HL-60 (cell line): ENCODE data around the gene TRABD.
A peak's percentile ranks its signal among the peaks of the same experiment; 100 is the strongest.

Source experiments
- GABPA ChIP-seq: IDR thresholded peaks from 2 replicates; pipeline ENCODE4 v1.6.1; 2012; ENCODE audit warnings: low read depth
- POLR2AphosphoS5 ChIP-seq: IDR thresholded peaks from 2 replicates; pipeline ENCODE4 v1.6.1; 2012; ENCODE audit warnings: low read depth
- TF ChIP-seq, protein P1 (sequence below): IDR thresholded peaks from one replicate; pipeline ENCODE4 v1.5.1; 2011; ENCODE audit warnings: low read length, control low read depth, inconsistent platforms; ENCODE audit not compliant: insufficient read depth
- TF ChIP-seq, protein P2 (sequence below): IDR thresholded peaks from 2 replicates; pipeline ENCODE4 v1.6.1; 2012; ENCODE audit warnings: low read depth; ENCODE audit not compliant: insufficient replicate concordance

DNA sequence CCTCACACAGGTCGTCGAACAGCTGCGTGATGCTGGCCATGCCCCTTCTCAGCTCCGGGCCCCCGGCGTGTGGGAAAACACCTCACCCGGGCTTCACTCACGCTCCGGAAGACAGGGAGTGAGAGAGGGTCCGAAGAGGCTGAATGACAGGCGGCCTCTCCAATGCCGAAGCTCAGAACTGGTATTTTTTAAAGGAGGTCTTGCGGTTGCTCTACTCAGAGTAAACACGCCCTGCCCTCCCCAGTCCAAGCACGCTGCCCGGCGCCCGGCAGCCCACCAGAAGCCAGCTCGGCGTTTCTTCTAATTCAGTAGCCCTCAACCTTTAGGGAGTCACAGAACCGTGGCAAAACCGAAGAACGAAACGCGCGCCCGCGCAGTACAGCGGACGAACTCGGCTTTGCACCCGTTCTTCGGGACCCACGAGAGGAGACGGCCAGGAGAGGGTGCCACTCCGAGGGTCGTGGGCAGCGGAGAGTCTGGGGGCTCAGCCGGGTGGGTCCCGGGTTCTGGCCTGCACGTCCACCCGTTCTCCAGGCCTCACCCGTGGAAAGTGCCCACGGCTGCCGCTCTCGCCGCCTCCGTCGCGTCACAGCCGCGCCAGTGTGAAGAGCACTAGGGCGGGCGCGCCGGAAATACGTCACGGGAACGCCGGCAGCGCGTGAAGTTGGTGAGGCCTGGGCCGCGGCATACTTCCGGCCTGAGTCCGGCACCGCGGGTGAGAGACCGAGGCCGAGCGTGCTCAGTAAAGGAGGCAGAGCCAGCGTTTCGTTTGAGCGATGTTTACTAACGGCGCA lies 58.9 kb downstream of the TRABD start, which contains the start of gene TUBGCP6:
- TF ChIP-seq, protein P1, sequence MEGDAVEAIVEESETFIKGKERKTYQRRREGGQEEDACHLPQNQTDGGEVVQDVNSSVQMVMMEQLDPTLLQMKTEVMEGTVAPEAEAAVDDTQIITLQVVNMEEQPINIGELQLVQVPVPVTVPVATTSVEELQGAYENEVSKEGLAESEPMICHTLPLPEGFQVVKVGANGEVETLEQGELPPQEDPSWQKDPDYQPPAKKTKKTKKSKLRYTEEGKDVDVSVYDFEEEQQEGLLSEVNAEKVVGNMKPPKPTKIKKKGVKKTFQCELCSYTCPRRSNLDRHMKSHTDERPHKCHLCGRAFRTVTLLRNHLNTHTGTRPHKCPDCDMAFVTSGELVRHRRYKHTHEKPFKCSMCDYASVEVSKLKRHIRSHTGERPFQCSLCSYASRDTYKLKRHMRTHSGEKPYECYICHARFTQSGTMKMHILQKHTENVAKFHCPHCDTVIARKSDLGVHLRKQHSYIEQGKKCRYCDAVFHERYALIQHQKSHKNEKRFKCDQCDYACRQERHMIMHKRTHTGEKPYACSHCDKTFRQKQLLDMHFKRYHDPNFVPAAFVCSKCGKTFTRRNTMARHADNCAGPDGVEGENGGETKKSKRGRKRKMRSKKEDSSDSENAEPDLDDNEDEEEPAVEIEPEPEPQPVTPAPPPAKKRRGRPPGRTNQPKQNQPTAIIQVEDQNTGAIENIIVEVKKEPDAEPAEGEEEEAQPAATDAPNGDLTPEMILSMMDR, result no peak
- peak; percentile 87 for TF ChIP-seq POLR2AphosphoS5
- peak; percentile 93 for TF ChIP-seq GABPA
- TF ChIP-seq, protein P2, sequence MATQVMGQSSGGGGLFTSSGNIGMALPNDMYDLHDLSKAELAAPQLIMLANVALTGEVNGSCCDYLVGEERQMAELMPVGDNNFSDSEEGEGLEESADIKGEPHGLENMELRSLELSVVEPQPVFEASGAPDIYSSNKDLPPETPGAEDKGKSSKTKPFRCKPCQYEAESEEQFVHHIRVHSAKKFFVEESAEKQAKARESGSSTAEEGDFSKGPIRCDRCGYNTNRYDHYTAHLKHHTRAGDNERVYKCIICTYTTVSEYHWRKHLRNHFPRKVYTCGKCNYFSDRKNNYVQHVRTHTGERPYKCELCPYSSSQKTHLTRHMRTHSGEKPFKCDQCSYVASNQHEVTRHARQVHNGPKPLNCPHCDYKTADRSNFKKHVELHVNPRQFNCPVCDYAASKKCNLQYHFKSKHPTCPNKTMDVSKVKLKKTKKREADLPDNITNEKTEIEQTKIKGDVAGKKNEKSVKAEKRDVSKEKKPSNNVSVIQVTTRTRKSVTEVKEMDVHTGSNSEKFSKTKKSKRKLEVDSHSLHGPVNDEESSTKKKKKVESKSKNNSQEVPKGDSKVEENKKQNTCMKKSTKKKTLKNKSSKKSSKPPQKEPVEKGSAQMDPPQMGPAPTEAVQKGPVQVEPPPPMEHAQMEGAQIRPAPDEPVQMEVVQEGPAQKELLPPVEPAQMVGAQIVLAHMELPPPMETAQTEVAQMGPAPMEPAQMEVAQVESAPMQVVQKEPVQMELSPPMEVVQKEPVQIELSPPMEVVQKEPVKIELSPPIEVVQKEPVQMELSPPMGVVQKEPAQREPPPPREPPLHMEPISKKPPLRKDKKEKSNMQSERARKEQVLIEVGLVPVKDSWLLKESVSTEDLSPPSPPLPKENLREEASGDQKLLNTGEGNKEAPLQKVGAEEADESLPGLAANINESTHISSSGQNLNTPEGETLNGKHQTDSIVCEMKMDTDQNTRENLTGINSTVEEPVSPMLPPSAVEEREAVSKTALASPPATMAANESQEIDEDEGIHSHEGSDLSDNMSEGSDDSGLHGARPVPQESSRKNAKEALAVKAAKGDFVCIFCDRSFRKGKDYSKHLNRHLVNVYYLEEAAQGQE, result no peak
